GM21529 (cell line): ENCODE data around the gene MT1A.
A peak's percentile ranks its signal among the peaks of the same experiment; 100 is the strongest.
"Not testable (repeated sequence)": the region's sequence is repeated elsewhere in the genome, so short reads cannot be mapped to it uniquely, and the experiment has no call there.

Experiments
- ATAC-seq: cut with Tn5 transposase; IDR thresholded peaks from one replicate; pipeline ENCODE4 v1.9.1; 2021; ENCODE audit not compliant: unreplicated experiment

MT1A gene

DNA sequence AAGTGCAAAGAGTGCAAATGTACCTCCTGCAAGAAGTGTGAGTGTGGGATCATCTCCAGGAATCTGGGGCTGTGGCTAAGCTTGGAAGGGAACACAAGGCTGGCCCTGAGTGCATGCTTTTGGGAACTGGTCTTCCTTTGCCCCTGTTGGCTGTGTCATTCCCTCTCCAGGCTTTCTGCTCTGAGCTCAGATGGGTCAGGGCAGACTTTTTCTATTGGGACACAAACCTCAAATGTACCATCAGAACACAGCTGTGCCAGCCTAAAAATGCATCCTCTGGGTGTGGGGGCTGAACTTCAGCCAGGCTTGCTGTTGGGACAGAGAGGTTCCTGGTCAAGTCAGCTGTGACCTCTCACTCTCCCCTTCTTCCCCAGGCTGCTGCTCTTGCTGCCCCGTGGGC lies 14.1 kb downstream of the MT1A start:
- ATAC-seq, result no peak

- no peak for ATAC-seq
These were observed 14.8 kb downstream of the MT1A start for GRCh38 chr16:56653218-56653617.

DNA sequence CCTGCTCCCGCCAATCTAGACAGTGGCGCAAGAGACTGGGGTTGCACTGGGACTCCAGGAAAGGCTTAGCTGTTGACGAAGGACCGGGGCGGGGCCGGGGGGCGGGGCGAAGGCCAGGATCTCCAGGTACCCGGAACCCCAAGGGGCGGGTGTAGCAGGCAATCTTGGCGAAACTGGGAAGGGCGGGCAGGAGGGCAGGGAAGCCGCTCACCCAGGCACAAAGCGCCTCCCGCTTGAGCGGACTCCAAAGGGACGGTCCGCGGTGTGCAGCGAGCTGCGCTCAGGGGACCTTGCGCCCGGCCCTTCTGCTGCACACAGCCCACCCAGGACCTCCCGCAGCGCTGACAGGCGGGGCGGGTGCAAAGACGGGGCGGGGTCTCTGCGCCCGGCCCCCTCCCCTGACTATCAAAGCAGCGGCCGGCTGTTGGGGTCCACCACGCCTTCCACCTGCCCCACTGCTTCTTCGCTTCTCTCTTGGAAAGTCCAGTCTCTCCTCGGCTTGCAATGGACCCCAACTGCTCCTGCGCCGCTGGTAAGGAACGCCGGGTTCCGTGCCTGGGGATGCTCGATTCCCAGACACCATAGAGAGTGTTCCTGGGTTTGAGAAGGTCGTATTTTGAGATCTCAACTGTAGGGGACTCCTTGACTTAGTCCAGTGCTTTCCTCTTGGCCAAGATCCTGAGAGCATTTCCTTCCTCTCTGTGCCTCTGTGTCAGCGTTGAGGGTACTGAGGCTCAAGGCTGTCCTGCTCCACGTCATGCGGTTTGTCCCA lies 19.3 kb downstream of the MT1A start, which contains the start of gene MT1F:
Gene MT1F (plus strand): TSS at position 405 of the 772 bp plus-strand sequence. CDS start 100 bp downstream, at position 505.
- peak; percentile 49 for ATAC-seq

- no peak for ATAC-seq
These were observed 19.9 kb downstream of the MT1A start for GRCh38 chr16:56658327-56658875.

GRCh38 chr16:56662357-56663354 lies 24.2 kb downstream of the MT1A start:
- no peak for ATAC-seq

DNA sequence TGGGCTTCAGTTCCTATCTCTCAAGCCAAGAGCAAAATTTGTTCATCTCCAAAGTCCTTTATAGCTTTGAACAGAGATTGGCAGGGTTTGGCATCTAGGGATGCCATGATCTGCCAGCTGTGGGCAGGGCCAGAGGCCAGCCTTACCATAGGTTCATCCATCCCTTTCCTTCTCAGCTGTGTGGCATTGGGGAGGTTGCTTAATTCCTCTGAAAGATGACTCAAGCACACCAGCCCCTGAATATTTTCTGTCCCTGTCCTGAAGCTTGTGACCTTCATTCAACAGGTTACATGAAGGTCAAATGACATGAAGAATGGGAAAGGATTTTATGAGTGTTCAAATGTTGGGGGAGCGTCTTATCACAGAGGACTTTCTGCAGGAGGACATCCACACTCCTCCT lies 26.0 kb downstream of the MT1A start:
- ATAC-seq, result no peak

GRCh38 chr16:56665286-56666261 lies 27.1 kb downstream of the MT1A start:
- ATAC-seq, result not testable (repeated sequence)

DNA sequence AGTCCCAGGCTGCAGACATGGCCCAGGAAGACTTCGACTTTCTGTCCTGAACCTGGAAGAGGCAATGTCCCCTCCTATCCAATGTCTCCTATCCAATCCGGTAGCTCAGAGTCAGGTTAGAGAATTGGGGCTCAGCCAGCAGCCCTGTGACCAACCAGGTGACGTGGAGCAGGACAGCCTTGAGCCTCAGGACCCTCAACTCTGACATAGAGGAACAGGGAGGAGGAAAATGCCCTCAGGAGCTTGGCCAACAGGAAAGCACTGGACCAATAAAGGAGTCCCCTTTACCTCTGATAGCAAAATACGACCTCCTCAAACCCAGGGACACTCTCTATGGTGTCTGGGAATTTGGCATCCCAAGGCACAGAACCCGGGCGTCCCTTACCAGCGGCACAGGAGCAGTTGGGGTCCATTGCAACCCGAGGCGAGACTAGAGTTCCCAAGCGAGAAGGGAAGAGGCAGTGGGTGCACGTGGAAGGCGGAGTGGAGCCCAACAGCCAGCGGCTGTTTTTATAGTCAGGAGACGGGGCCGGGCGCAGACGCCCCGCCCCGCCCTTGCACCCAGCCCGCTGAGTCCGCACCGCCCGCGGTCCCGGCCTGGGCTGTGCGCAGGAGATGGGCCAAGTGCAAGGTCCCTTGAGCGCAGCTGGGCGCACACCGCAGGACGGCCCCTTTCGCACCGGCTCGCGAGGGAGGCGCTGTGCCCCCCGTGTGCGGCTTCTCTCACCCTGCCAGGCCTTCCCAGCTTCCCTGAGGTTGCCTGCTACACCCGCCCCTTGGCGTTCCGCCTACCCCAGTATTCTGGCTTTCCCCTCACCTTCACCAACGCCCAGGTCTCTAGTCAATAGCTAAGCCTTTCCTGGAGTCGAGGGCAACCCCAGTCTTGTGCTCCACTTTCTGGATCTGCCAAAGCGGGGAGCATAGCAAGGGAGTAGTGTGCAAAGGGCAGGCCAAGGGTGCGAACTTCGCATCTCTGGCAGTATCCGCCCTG lies 29.4 kb downstream of the MT1A start, which contains the start of gene MT1G:
Gene MT1G (minus strand): TSS at position 485 of the 991 bp plus-strand sequence. CDS start 72 bp downstream, at position 413.
- no peak for ATAC-seq

GRCh38 chr16:56669005-56669839 lies 30.8 kb downstream of the MT1A start, which contains the start of gene MT1H:
TSS of gene MT1H (plus strand) at chr16:56669814. CDS start at chr16:56669885, 71 bp downstream.
- ATAC-seq, result no peak

DNA sequence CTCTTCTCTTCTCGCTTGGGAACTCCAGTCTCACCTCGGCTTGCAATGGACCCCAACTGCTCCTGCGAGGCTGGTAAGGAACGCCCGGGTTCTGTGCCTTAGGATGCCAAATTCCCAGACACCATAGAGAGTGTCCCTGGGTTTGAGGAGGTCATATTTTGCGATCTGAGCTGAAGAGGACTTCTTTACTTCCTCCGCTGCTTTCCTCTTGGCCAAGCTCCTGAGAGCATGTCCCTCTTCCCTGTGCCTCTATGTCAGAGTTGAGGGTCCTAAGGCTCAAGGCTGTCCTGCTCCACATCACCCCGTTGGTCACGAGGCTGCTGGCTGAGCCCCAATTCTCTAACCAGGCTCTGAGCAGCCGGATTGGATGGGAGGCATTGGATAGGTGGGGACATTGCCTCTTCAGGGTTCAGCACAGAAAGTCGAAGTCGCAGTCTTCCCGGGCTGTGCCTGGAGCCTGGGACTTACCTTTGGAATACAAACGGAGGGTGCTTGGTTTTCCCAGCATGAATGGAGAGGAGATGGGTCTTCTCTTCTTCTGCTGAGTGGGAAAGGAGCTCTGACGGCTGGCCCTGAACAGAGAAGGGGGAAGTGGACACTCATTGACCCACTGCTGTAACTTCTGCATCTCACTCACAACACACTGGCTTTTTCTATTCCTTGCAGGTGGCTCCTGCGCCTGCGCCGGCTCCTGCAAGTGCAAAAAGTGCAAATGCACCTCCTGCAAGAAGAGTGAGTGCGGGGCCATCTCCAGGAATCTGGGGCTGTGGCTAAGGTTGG lies 31.6 kb downstream of the MT1A start:
- ATAC-seq, result no peak

DNA sequence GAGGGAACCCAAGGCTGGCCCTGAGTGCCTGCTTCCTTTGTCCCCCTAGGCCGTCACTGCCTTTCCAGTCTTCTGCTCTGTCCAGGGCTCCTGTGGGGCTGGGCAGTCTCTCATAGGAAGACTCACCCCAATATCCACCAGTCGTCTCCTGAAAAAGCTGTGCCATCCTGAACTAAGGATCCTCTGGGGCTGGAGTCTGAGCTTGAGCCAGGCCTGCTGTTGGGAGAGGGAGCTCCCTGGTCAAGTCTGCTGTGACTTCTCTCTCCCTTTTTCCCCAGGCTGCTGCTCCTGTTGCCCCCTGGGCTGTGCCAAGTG lies 32.1 kb downstream of the MT1A start:
- no peak for ATAC-seq

- not testable (repeated sequence) for ATAC-seq
These were observed 33.2 kb downstream of the MT1A start for GRCh38 chr16:56671691-56672090.

DNA sequence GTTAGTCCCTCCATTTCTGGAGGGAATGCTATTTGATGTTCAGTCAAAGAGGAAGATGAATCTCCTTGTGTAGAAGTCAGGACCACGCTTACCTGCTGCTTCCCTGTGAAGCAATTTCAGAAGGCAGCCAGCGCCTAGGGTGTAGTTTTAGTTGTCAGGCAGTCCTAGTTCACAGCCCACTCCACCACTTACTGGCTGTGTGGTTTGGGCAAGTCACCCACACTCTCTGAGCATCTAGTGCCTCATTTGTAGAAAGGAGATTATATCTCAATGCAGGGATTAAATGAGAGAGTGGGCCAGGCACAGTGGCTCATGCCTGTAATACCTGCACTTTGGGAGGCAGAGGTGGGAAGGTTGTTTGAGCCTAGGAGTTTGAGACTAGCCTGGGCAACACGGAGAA lies 33.7 kb downstream of the MT1A start:
- not testable (repeated sequence) for ATAC-seq

GRCh38 chr16:56672761-56673536 lies 34.5 kb downstream of the MT1A start:
- no peak for ATAC-seq

- no peak for ATAC-seq
These were observed 35.5 kb downstream of the MT1A start for GRCh38 chr16:56673921-56674320.

- ATAC-seq, result not testable (repeated sequence)
These were observed 36.1 kb downstream of the MT1A start for GRCh38 chr16:56674570-56674969.
